GM12878 (cell line): Measurements from ENCODE around the gene RPP30. TPM values are rescaled to one million over a fixed set of nuclear protein-coding genes. Genes with fewer than 3 reads are reported as not detected.

Source experiments
- ATAC-seq: fragments of 200-7000 bp; cut with Tn5 transposase; 3 replicates; pipeline ENCODE4 v1.9.1; 2020; ENCODE audit warnings: mild to moderate bottlenecking, moderate library complexity
- BruUV-seq: library from RNA; stranded (reverse); fragments of 400-500 nt; replicated peaks from 2 replicates; lab custom pipeline; 2021; lab: Mats Ljungman, UMichigan
- CTCF ChIA-PET: fragments of 300-600 bp; sonication (Branson Sonifier 250); formaldehyde crosslinking; extraction: SDS; loops from one replicate; lab custom pipeline; 2021; ENCODE audit warnings: inconsistent platforms; lab: Yijun Ruan, JAX
- POLR2A ChIA-PET: fragments of 350-600 bp; formaldehyde crosslinking; extraction: SDS; loops from one replicate; lab custom pipeline; 2021; ENCODE audit warnings: inconsistent platforms; lab: Charles Lee
- RAD21 ChIA-PET: fragments of 300-600 bp; sonication (Branson Sonifier 250); formaldehyde crosslinking; loops from one replicate; lab custom pipeline; 2023; ENCODE audit warnings: antibody characterized with exemption; ENCODE audit not compliant: unreplicated experiment; lab: Charles Lee
- SMC1A ChIA-PET: fragments of 300-600 bp; sonication (Branson Sonifier 250); formaldehyde crosslinking; loops from one replicate; lab custom pipeline; 2023; ENCODE audit not compliant: unreplicated experiment, uncharacterized antibody; lab: Charles Lee
- DNase-seq: peaks from one replicate; pipeline ENCODE4 v3.0.0-alpha.2; 2011; ENCODE audit warnings: low read depth, low spot score
- FAIRE-seq: peaks from 3 replicates; lab custom pipeline; 2011; peaks lifted over from hg19 to GRCh38; lab: Jason Lieb, UNC
- H2AFZ ChIP-seq: 2 replicates; pipeline ENCODE4 v1.6.0; 2011; ENCODE audit warnings: low read depth, low read length, control low read depth; ENCODE audit not compliant: control insufficient read depth
- H3K27ac ChIP-seq: 2 replicates; pipeline ENCODE4 v1.5.1; 2011; ENCODE audit warnings: control low read depth; ENCODE audit not compliant: control insufficient read depth, insufficient read depth
- H3K27me3 ChIP-seq, 2 experiments: replicated peaks in 1 of 2; 2 replicates each; pipeline versions ENCODE4 v1.6.0 to v1.6.1; 2011; ENCODE audit warnings: low read length in 1 of 2; ENCODE audit not compliant: control insufficient read depth in 2 of 2, insufficient read depth in 2 of 2
- H3K36me3 ChIP-seq, 2 experiments: 2 replicates each; pipeline ENCODE4 v1.5.1; 2011; ENCODE audit warnings: low read length in 1 of 2; ENCODE audit not compliant: control insufficient read depth in 2 of 2, insufficient read depth in 2 of 2
- H3K4me1 ChIP-seq: 2 replicates; pipeline ENCODE4 v1.6.1; 2011; ENCODE audit warnings: mild to moderate bottlenecking, low read length, moderate library complexity, mixed read lengths; ENCODE audit not compliant: control insufficient read depth, insufficient read depth
- H3K4me2 ChIP-seq: 2 replicates; pipeline ENCODE4 v1.6.0; 2011; ENCODE audit warnings: control low read depth; ENCODE audit not compliant: control insufficient read depth, insufficient read depth
- H3K4me3 ChIP-seq: fragments of 200-600 bp; sonication (generic); 2 replicates; pipeline ENCODE4 v1.5.1; 2016
- H3K79me2 ChIP-seq: 2 replicates; pipeline ENCODE4 v1.6.0; 2011; ENCODE audit warnings: low read length; ENCODE audit not compliant: control insufficient read depth, insufficient read depth
- H3K9ac ChIP-seq: 2 replicates; pipeline ENCODE4 v1.8.0; 2011; ENCODE audit warnings: low read length, control low read depth, mixed read lengths; ENCODE audit not compliant: control insufficient read depth, insufficient read depth
- H3K9me3 ChIP-seq: replicated peaks from 3 replicates; pipeline ENCODE4 v1.5.1; 2011; ENCODE audit warnings: mild to moderate bottlenecking, low read length; ENCODE audit not compliant: control insufficient read depth, insufficient read depth
- H4K20me1 ChIP-seq: 2 replicates; pipeline ENCODE4 v1.6.0; 2011; ENCODE audit not compliant: control insufficient read depth, insufficient read depth
- ASH2L ChIP-seq: fragments of 300-600, 200-600 bp; sonication (generic); IDR thresholded peaks from 2 replicates; pipeline ENCODE4 v1.6.1; 2017; ENCODE audit warnings: low read depth, mild to moderate bottlenecking, borderline replicate concordance
- CBX3 ChIP-seq: fragments of 200-600 bp; sonication (generic); IDR thresholded peaks from 2 replicates; pipeline ENCODE4 v1.6.1; 2016; ENCODE audit warnings: low read depth, borderline replicate concordance
- CEBPB ChIP-seq, 2 experiments: fragments of 150-350 bp in 1 of 2; IDR thresholded peaks; 2 replicates each; pipeline ENCODE4 v1.6.1; 2012 to 2014; ENCODE audit warnings: low read depth in 2 of 2, low read length in 2 of 2, borderline replicate concordance in 1 of 2, inconsistent platforms in 1 of 2
- IKZF1 ChIP-seq: fragments of 450-650 bp; conservative IDR thresholded peaks from 2 replicates; pipeline ENCODE4 v1.6.1; 2017; ENCODE audit warnings: antibody characterized with exemption, mild to moderate bottlenecking
- RB1 ChIP-seq: fragments of 450-650 bp; formaldehyde crosslinking; IDR thresholded peaks from 2 replicates; pipeline ENCODE4 v1.6.1; 2017; ENCODE audit warnings: mild to moderate bottlenecking, borderline replicate concordance
- SMAD5 ChIP-seq: IDR thresholded peaks from 2 replicates; pipeline ENCODE4 v1.6.1; 2016; ENCODE audit warnings: antibody characterized with exemption, low read depth
- TBL1XR1 ChIP-seq: IDR thresholded peaks from 2 replicates; pipeline ENCODE4 v1.6.1; 2012; ENCODE audit warnings: low read depth, low read length, improper control_type of control experiment
- ZNF592 ChIP-seq: fragments of 450-650 bp; IDR thresholded peaks from 2 replicates; pipeline ENCODE4 v1.6.1; 2017; ENCODE audit warnings: mild to moderate bottlenecking, moderate library complexity
- ZZZ3 ChIP-seq: IDR thresholded peaks from 2 replicates; pipeline ENCODE4 v1.6.1; 2011; ENCODE audit warnings: low read depth; ENCODE audit not compliant: control insufficient read depth, insufficient read length
- WGBS: methylation state at CpG from one replicate; pipeline ENCODE4 v1.1.6; 2016; ENCODE audit warnings: low lambda C conversion rate; ENCODE audit not compliant: insufficient replicate concordance, insufficient coverage; ENCODE audit errors: missing lambda C conversion rate; 5-methylcytosine and 5-hydroxymethylcytosine counted together
- in situ Hi-C: fragments of 300-500 bp; cut with MboI; formaldehyde crosslinking; loops from 9 replicates; pipeline ENCODE4 v1.14.3; 2018; ENCODE audit warnings: mixed read lengths
- intact Hi-C: fragments of 100-400 bp; cut with micrococcal nuclease; formaldehyde crosslinking; loops from one replicate; pipeline ENCODE4 v1.14.2; 2022; ENCODE audit not compliant: unreplicated experiment
- polyA plus RNA-seq, 11 experiments: library from polyadenylated mRNA; depleted of rRNA in 4 of 11; unstranded in 6 of 11; stranded (reverse) in 5 of 11; fragments of >200 nt; fragmentation: Nextera tagmentation in 4 of 11; fragmentation: Illumina TruSeq in 1 of 11; extraction: Ambion mirVana in 4 of 11; extraction: Trizol in 1 of 11; gene quantifications; 1 replicate in 1 of 11; 2 replicates in 10 of 11; pipeline versions ENCODE4 v1.2.1 to v1.2.3, GENCODE V29; 2011 to 2016; ENCODE audit warnings: inconsistent platforms in 2 of 11, missing spikeins in 2 of 11, low read depth in 1 of 11
- total RNA-seq, 4 experiments: library from RNA; depleted of rRNA in 3 of 4; stranded (reverse); fragments of >200 nt in 3 of 4; fragmentation: Illumina TruSeq in 1 of 4; extraction: Trizol in 1 of 4; gene quantifications; 2 replicates each; pipeline versions ENCODE4 v1.2.1 to v1.2.3, GENCODE V29; 2013 to 2021

Gene RPP30
- total and polyA plus RNA-seq, 10 of the 15 experiments (the other 5 are each of a cell fraction or from before 2014, with no cell fraction given) = 48.0 to 208 (median 72.6) TPM

- ATAC-seq (peak; percentile 63), DNase-seq (no peak), FAIRE-seq (no peak)
- intact Hi-C loops (no loop called here), in situ Hi-C loops (no loop called here)
- Histone ChIP-seq H3K4me2 (no peak overlapping the region), H4K20me1 (no peaks in the 10 kb centered on the region), H3K79me2 (no peaks in the 10 kb centered on the region), H3K9me3 (peaks cover 4% of the 10 kb centered on the region), H3K27ac (no peak overlapping the region), H3K27me3 (peaks cover 0 to 2% of the 10 kb centered on the region in 2 experiments; a peak in 1 of 4 replicates), H3K4me3 (no peak overlapping the region), H3K9ac (no peak overlapping the region), H3K36me3 (no peaks in the 10 kb centered on the region), H2AFZ (no peak overlapping the region), H3K4me1 (no peaks in the 10 kb centered on the region)
- 0% methylated on average over 1 of the region's 1 CpG for WGBS
- ChIA-PET RAD21 (no interaction called here), CTCF (no interaction called here), SMC1A (no interaction called here), POLR2A (no interaction called here)
- no TSS peak for BruUV-seq
- TF ChIP-seq ZZZ3 = no peak
- TF ChIP-seq IKZF1 = no peak
- TF ChIP-seq SMAD5 = no peak
Measured at GRCh38 chr10:90847436-90847835, 24.3 kb upstream of the RPP30 start.

- no peak for ATAC-seq
- SMC1A ChIA-PET = no interaction called here
- FAIRE-seq = no peak
Measured at GRCh38 chr10:90849956-90850749, 21.6 kb upstream of the RPP30 start.

More at GRCh38 chr10:90849956-90850749, 21.6 kb upstream of the RPP30 start:
- CTCF ChIA-PET = no interaction called here
- no peaks in the 10 kb centered on the region for H3K27me3 ChIP-seq
- no TSS peak for BruUV-seq
- intact Hi-C loops = loop anchor here (10.0 kb wide), 1 partner anchor 55 kb away; no protein-coding TSS in a partner anchor
- TF ChIP-seq TBL1XR1 (no peak), RB1 (no peak), ASH2L (no peak), ZNF592 (no peak), ZZZ3 (no peak), CBX3 (no peak), CEBPB (IDR thresholded peaks at IDR 0.05; ENCODE audit: borderline replicate concordance in 1 of 2, low read depth in 2 of 2, low read length in 2 of 2) (no peak)
- TF ChIP-seq, all 136 proteins: peak for 0
- Histone ChIP-seq H3K4me2 (no peak overlapping the region), H3K36me3 (no peaks in the 10 kb centered on the region), H3K27ac (no peak overlapping the region), H3K4me1 (no peaks in the 10 kb centered on the region), H3K79me2 (no peaks in the 10 kb centered on the region), H3K9ac (no peak overlapping the region), H3K4me3 (no peak overlapping the region), H4K20me1 (no peaks in the 10 kb centered on the region), H3K9me3 (peaks cover 4% of the 10 kb centered on the region), H2AFZ (no peak overlapping the region)
- RAD21 ChIA-PET = no interaction called here
- WGBS = 0% methylated on average over 1 of the region's 1 CpG
- no peak for DNase-seq
- in situ Hi-C loops = no loop called here
- POLR2A ChIA-PET = no interaction called here
